OCI-M2 (cell line): Measurements from ENCODE around the gene SNX15.

Experiments used
- DNase-seq: peaks from one replicate; lab custom pipeline; 2025; ENCODE audit not compliant: unreplicated experiment; lab: John Stamatoyannopoulos, UW

The SNX15 gene

DNA sequence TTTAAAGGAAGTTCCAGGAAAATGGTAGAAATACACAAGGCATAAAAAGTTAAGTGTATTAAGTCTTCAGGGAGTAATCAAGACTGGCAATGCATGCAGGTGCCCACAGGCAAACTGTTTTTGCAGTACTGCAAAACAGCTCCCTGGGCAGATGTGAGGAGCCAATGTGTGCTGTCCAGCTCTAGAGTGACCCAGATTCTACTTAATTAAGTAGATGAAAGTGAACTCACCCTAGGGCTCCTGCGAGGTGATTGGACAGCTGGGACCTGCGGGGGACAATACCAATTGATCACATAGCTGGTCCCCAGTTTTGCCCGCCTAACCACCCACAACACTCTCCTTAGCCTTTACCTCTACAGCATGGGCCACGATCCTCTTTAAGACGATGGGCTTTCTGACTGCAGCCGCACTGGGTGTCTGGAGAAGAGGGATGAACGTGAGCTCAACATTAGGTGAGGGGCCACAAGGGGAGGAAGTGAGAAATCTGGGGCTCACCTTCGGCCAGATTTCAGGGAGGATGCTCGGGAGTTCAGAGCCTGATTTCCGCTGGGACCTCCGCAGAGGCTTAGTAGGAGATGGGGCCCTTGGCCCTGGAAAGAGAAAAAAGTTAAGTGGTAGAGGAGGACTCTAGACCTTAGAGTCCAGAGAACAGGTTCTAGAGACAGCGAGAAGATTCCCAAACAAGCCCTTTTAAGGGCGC lies 56.0 kb downstream of the SNX15 start:
- no peak for DNase-seq

DNA sequence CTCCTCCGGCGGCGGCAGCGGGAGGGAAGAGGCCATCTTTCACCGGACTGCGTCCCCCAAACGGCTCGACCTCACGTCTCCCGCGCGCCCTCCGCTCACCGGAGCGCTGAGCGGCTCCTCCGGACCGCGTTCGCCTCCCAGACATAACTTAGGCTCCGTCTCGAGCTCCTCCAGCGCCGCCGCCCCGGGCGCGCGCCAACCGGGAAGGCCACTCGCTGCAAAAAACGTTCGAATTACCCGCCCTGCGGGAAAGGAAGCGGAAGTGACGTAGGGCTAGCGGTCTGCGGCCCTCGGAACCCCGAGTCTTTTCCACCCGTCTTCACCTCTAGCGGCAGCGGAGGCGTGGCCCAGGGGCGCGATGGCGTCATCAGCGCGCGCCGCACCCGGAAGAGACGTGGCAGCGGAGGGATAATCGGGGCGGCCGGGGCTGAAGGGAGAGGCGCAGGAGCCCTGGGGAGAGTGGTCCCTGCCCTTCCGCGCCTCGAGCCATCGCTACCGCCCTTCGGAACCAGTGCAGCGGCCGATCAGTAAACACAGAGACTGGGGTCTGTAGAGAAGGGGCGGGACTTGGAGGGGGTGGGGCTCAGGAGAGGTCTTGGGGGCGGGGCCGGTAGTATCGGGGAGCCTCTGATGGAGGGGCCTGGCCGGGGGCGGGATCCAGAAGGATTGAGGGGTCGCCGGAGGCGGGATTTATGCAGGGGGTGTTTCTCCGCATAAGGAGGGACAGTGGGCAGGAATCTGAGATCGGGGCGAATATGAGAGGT lies 56.8 kb downstream of the SNX15 start, which contains the start of the genes CDCA5 and ZFPL1:
Gene CDCA5 (minus strand): TSS at position 207 of the 764 bp plus-strand sequence. CDS start 62 bp downstream, at position 145.
Gene ZFPL1 (plus strand): TSS at position 389 of the 764 bp plus-strand sequence. CDS start 477 bp downstream, outside the sequence.
- DNase-seq, result peak; percentile 65

DNA sequence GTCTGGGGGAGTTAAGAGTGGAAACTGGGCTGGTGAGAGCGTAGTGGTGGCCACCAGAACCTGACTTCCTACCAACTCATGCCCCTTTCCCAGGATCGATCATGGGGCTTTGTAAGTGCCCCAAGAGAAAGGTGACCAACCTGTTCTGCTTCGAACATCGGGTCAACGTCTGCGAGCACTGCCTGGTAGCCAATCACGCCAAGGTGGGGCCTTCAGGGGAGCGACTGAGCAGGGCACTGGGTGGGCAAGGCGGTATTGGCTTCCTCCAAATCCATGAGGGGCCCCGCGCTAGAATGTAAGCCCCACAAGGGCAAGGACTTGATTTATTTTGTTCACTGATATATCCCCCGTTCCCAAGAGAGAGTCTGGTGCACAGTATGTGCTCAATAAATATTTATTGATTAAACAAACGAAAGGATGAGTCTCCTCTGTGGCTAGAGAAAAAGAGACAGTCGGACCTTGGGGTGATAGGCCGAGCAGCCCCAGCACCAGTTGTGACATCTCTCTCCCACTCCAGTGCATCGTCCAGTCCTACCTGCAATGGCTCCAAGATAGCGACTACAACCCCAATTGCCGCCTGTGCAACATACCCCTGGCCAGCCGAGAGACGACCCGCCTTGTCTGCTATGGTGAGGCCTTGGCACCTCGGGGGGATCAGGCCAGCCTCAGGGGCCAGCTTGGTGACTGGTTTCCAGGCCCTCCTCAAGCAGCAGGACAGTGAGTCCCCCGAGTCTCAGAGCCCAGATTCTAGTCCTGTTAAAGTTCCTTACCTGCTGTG lies 57.5 kb downstream of the SNX15 start:
- no peak for DNase-seq

GRCh38 chr11:65085446-65085845 lies 58.2 kb downstream of the SNX15 start:
- no peak for DNase-seq

GRCh38 chr11:65086809-65087208 lies 59.6 kb downstream of the SNX15 start:
- DNase-seq, result no peak

DNA sequence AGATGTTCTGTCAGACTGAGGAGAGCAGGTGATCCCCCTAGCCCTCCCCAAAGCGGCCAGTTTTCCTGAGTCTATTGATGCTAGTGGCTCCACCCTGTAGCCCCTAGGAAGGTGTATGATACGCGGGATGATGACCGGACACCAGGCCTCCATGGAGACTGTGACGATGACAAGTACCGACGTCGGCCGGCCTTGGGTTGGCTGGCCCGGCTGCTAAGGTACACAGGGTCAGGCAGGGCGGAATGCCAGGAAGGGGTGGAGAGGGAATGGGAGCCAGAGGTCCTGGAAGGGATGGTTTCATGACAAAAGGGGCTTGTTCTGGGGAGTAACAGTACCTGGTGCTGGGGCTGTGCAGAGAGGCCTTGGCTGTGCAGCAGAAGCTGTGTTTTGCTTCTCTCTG lies 60.0 kb downstream of the SNX15 start:
- no peak for DNase-seq

- no peak for DNase-seq
These were observed 60.6 kb downstream of the SNX15 start for GRCh38 chr11:65087827-65088226.

DNA sequence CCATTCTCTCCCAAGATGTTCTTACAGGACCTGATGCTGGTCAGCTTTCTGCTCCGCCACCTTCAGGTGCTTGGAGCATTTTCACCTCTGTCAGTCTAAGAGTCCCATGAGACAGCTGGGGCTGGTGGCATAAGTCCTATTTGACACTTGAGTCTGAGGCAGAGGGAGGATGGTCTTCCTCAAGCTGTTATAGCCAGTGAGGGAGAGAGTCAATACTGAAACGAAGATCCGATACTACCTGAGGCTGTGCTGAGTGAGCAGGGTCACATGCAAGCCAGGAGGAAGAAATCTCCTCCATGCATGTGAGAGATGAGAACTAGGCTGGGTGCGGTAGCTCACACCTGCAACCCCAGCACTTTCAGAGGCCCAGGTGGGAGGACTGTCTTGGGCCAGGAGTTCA lies 62.4 kb downstream of the SNX15 start:
- DNase-seq, result no peak
